BJ (cell line): ENCODE data around the gene SPTB. TPM values are rescaled to one million over a fixed set of nuclear protein-coding genes. Genes with fewer than 3 reads are reported as not detected.

Experiments
- CTCF ChIA-PET: fragments of 350-600 bp; formaldehyde crosslinking; extraction: SDS; loops from one replicate; lab custom pipeline; 2021; ENCODE audit warnings: antibody characterized with exemption, inconsistent platforms; lab: Yijun Ruan, JAX
- POLR2A ChIA-PET: fragments of 300-600 bp; sonication (Branson Sonifier 250); formaldehyde crosslinking; extraction: SDS; loops from one replicate; lab custom pipeline; 2021; ENCODE audit warnings: antibody characterized with exemption; lab: Charles Lee
- DNase-seq: peaks from one replicate; pipeline ENCODE4 v3.0.0-alpha.2; 2011; ENCODE audit warnings: low read depth
- H3K27me3 ChIP-seq: 2 replicates; pipeline ENCODE4 v1.6.0; 2011; ENCODE audit warnings: low read length; ENCODE audit not compliant: control insufficient read depth, insufficient read depth
- H3K36me3 ChIP-seq: 2 replicates; pipeline ENCODE4 v1.5.1; 2011; ENCODE audit warnings: low read length; ENCODE audit not compliant: control insufficient read depth, insufficient read depth
- H3K4me3 ChIP-seq: 2 replicates; pipeline ENCODE4 v1.5.1; 2011; ENCODE audit warnings: low read depth, mild to moderate bottlenecking, control low read depth, low read length
- CTCF ChIP-seq: IDR thresholded peaks from 2 replicates; pipeline ENCODE4 v1.5.1; 2011; ENCODE audit warnings: low read depth, mild to moderate bottlenecking, control low read depth, inconsistent platforms, low read length, moderate library complexity; ENCODE audit not compliant: insufficient read depth
- polyA plus RNA-seq: library from polyadenylated mRNA; depleted of rRNA; stranded (reverse); fragments of >200 nt; gene quantifications from 2 replicates; pipeline ENCODE4 v1.2.3, GENCODE V29; 2011

SPTB gene
- polyA plus RNA-seq, 1 experiment = 0.02 TPM

- Histone ChIP-seq H3K36me3 (no peaks in the 10 kb centered on the region), H3K4me3 (no peak overlapping the region), H3K27me3 (peaks cover 14% of the 10 kb centered on the region)
- no peak for TF ChIP-seq CTCF
- ChIA-PET CTCF (interaction anchor here (1.3 to 2.4 kb wide), 2 partner anchors 42 to 48 kb away, joined by 3 to 8 read pairs; no protein-coding TSS in a partner anchor), POLR2A (no interaction called here)
- DNase-seq = no peak
Observed at GRCh38 chr14:64843548-64843947, 36.2 kb downstream of the SPTB start.

- TF ChIP-seq CTCF = no peak
- Histone ChIP-seq H3K36me3 (no peaks in the 10 kb centered on the region), H3K27me3 (peaks cover 7% of the 10 kb centered on the region), H3K4me3 (no peak overlapping the region)
- no peak for DNase-seq
- ChIA-PET POLR2A (no interaction called here), CTCF (interaction anchor here (0.8 to 3.1 kb wide), 8 partner anchors 11 to 69 kb away, joined by 3 to 12 read pairs (median 8); no protein-coding TSS in a partner anchor)
Observed at GRCh38 chr14:64841772-64842750, 37.6 kb downstream of the SPTB start.

GRCh38 chr14:64841121-64841651, 38.5 kb downstream of the SPTB start:
- peak; percentile 60 for TF ChIP-seq CTCF
- Histone ChIP-seq H3K4me3 (no peak overlapping the region), H3K36me3 (no peaks in the 10 kb centered on the region), H3K27me3 (peaks cover 11% of the 10 kb centered on the region)
- ChIA-PET CTCF (interaction anchor here (0.8 to 3.1 kb wide), 10 partner anchors 10 to 70 kb away, joined by 3 to 13 read pairs (median 8); no protein-coding TSS in a partner anchor), POLR2A (no interaction called here)
- peak; percentile 25 for DNase-seq

- DNase-seq = no peak
- Histone ChIP-seq H3K27me3 (peaks cover 12% of the 10 kb centered on the region), H3K4me3 (no peak overlapping the region), H3K36me3 (no peaks in the 10 kb centered on the region)
- CTCF ChIA-PET = interaction anchor here (1.4 to 3.1 kb wide), 2 partner anchors 10 to 12 kb away, joined by 6 to 9 read pairs; no protein-coding TSS in a partner anchor
- POLR2A ChIA-PET = no interaction called here
- TF ChIP-seq CTCF = no peak
Observed at GRCh38 chr14:64838656-64839055, 41.1 kb downstream of the SPTB start.

- no peaks in the 10 kb centered on the region for H3K36me3 ChIP-seq
- TF ChIP-seq CTCF = no peak
- no peak for DNase-seq
- no peak overlapping the region for H3K4me3 ChIP-seq
- ChIA-PET CTCF (interaction anchor here (1.3 to 1.4 kb wide), 2 partner anchors 12 to 75 kb away, joined by 3 to 8 read pairs; no protein-coding TSS in a partner anchor), POLR2A (no interaction called here)
- H3K27me3 ChIP-seq = peaks cover 10% of the 10 kb centered on the region
Observed at GRCh38 chr14:64835431-64835830, 44.3 kb downstream of the SPTB start.
